Panc1 (cell line): ENCODE data around the gene DYNLRB1. TPM values are rescaled to one million over a fixed set of nuclear protein-coding genes. Genes with fewer than 3 reads are reported as not detected.

Experiments used
- ATAC-seq: fragments of 200-7000 bp; cut with Tn5 transposase; 2 replicates; pipeline ENCODE4 v1.9.1; 2020; ENCODE audit warnings: mild to moderate bottlenecking, moderate library complexity
- BruUV-seq: library from RNA; stranded (reverse); fragments of 400-500 nt; replicated peaks from 2 replicates; lab custom pipeline; 2021; lab: Mats Ljungman, UMichigan
- CTCF ChIA-PET: fragments of 300-600 bp; sonication (Branson Sonifier 250); formaldehyde crosslinking; loops from one replicate; lab custom pipeline; 2022; ENCODE audit warnings: antibody characterized with exemption; lab: Charles Lee
- POLR2A ChIA-PET: fragments of 300-600 bp; sonication (Branson Sonifier 250); formaldehyde crosslinking; loops from one replicate; lab custom pipeline; 2022; ENCODE audit warnings: antibody characterized with exemption; lab: Charles Lee
- DNase-seq: peaks from one replicate; pipeline ENCODE4 v3.0.0-alpha.2; 2010; ENCODE audit warnings: low read depth, low spot score
- H3K27ac ChIP-seq: 2 replicates; pipeline ENCODE4 v1.5.1; 2011; ENCODE audit warnings: mild to moderate bottlenecking, low read length, inconsistent platforms
- H3K27me3 ChIP-seq: fragments of 200-500 bp; sonication (Bioruptor generic); 2 replicates; pipeline ENCODE4 v1.6.0; 2014; ENCODE audit warnings: low read length, inconsistent platforms; ENCODE audit not compliant: control insufficient read depth, insufficient read depth
- H3K36me3 ChIP-seq: fragments of 200-500 bp; sonication (Bioruptor generic); 2 replicates; pipeline ENCODE4 v1.5.1; 2014; ENCODE audit warnings: inconsistent platforms, mild to moderate bottlenecking, low read length, moderate library complexity; ENCODE audit not compliant: control insufficient read depth, insufficient read depth
- H3K4me1 ChIP-seq: 2 replicates; pipeline ENCODE4 v1.5.1; 2011; ENCODE audit warnings: inconsistent platforms, mild to moderate bottlenecking, low read length, moderate library complexity; ENCODE audit not compliant: control insufficient read depth, insufficient read depth
- H3K4me3 ChIP-seq, 2 experiments: 2 replicates each; pipeline ENCODE4 v1.5.1; 2011 to 2012; ENCODE audit warnings: low read depth in 2 of 2, low read length in 2 of 2, mild to moderate bottlenecking in 2 of 2, inconsistent platforms in 1 of 2, moderate library complexity in 1 of 2
- H3K9me3 ChIP-seq: fragments of 200-500 bp; sonication (Bioruptor generic); 2 replicates; pipeline ENCODE4 v1.5.1; 2014; ENCODE audit warnings: low read depth, mild to moderate bottlenecking, inconsistent platforms, low read length, moderate library complexity; ENCODE audit not compliant: control insufficient read depth, insufficient read depth
- POLR2AphosphoS5 ChIP-seq: IDR thresholded peaks from 2 replicates; pipeline ENCODE4 v1.6.1; 2012; ENCODE audit warnings: mild to moderate bottlenecking, low read depth, low read length, moderate library complexity
- SIN3A ChIP-seq: IDR thresholded peaks from 2 replicates; pipeline ENCODE4 v1.6.1; 2012; ENCODE audit warnings: low read depth, mild to moderate bottlenecking, low read length, moderate library complexity, borderline replicate concordance; ENCODE audit not compliant: insufficient read depth
- TCF7L2 ChIP-seq: IDR thresholded peaks from 2 replicates; pipeline ENCODE4 v1.6.1; 2011; ENCODE audit warnings: mild to moderate bottlenecking, low read depth, low read length, inconsistent platforms
- in situ Hi-C: cut with HindIII; loops from 2 replicates; pipeline ENCODE4 v1.10.0; 2016; ENCODE audit warnings: low sequenced_read_pairs, low pct_unique_long_range_greater_than_20kb
- intact Hi-C: fragments of 100-400 bp; cut with micrococcal nuclease; formaldehyde crosslinking; loops from one replicate; pipeline ENCODE4 v1.10.0; 2022; ENCODE audit not compliant: unreplicated experiment
- total RNA-seq: library from RNA; stranded (reverse); gene quantifications from one replicate; pipeline ENCODE4 v1.2.1, GENCODE V29; 2021; ENCODE audit not compliant: unreplicated experiment
- TF ChIP-seq, protein P1 (sequence below): fragments of 450-650 bp; IDR thresholded peaks from 2 replicates; pipeline ENCODE4 v1.5.1; 2017; ENCODE audit warnings: mild to moderate bottlenecking
- TF ChIP-seq, protein P2 (sequence below), 2 experiments: IDR thresholded peaks; 2 replicates each; pipeline ENCODE4 v1.6.1; 2011 to 2012; ENCODE audit warnings: low read depth in 2 of 2, control low read depth in 1 of 2, low read length in 1 of 2, mild to moderate bottlenecking in 1 of 2, moderate library complexity in 1 of 2; ENCODE audit not compliant: insufficient read depth in 1 of 2

DYNLRB1 gene
- total RNA-seq, 1 experiment from 2014 or later, result 155 TPM

DNA sequence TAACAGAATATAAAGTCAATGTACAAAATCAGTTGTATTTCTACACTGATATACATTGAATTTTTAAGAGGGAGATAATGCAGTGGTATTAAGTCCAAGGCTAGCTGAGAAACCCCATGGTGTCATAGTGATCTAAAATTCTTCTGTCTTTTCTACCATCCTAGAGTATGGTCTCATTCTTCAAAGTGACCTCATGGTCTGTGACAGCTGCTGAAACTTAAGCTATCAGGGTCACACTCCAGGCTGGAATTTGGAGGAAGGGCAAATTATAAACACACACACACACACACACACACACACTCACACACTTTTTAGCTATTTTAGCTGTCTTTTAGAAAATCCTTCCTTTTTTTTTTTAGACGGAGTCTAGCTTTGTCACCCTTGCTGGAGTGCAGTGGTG is 47.3 kb upstream of the DYNLRB1 start:
- ChIA-PET CTCF (no interaction called here), POLR2A (no interaction called here)
- no peak overlapping the region for H3K4me3 ChIP-seq
- no peak overlapping the region for H3K27ac ChIP-seq
- H3K36me3 ChIP-seq, result peaks cover 13% of the 10 kb centered on the region
- in situ Hi-C loops, result no loop called here
- no peaks in the 10 kb centered on the region for H3K9me3 ChIP-seq
- ATAC-seq, result no peak
- TF ChIP-seq, protein P1, sequence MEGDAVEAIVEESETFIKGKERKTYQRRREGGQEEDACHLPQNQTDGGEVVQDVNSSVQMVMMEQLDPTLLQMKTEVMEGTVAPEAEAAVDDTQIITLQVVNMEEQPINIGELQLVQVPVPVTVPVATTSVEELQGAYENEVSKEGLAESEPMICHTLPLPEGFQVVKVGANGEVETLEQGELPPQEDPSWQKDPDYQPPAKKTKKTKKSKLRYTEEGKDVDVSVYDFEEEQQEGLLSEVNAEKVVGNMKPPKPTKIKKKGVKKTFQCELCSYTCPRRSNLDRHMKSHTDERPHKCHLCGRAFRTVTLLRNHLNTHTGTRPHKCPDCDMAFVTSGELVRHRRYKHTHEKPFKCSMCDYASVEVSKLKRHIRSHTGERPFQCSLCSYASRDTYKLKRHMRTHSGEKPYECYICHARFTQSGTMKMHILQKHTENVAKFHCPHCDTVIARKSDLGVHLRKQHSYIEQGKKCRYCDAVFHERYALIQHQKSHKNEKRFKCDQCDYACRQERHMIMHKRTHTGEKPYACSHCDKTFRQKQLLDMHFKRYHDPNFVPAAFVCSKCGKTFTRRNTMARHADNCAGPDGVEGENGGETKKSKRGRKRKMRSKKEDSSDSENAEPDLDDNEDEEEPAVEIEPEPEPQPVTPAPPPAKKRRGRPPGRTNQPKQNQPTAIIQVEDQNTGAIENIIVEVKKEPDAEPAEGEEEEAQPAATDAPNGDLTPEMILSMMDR, result no peak
- TF ChIP-seq POLR2AphosphoS5 (no peak), SIN3A (no peak), TCF7L2 (no peak)
- TF ChIP-seq, protein P2, sequence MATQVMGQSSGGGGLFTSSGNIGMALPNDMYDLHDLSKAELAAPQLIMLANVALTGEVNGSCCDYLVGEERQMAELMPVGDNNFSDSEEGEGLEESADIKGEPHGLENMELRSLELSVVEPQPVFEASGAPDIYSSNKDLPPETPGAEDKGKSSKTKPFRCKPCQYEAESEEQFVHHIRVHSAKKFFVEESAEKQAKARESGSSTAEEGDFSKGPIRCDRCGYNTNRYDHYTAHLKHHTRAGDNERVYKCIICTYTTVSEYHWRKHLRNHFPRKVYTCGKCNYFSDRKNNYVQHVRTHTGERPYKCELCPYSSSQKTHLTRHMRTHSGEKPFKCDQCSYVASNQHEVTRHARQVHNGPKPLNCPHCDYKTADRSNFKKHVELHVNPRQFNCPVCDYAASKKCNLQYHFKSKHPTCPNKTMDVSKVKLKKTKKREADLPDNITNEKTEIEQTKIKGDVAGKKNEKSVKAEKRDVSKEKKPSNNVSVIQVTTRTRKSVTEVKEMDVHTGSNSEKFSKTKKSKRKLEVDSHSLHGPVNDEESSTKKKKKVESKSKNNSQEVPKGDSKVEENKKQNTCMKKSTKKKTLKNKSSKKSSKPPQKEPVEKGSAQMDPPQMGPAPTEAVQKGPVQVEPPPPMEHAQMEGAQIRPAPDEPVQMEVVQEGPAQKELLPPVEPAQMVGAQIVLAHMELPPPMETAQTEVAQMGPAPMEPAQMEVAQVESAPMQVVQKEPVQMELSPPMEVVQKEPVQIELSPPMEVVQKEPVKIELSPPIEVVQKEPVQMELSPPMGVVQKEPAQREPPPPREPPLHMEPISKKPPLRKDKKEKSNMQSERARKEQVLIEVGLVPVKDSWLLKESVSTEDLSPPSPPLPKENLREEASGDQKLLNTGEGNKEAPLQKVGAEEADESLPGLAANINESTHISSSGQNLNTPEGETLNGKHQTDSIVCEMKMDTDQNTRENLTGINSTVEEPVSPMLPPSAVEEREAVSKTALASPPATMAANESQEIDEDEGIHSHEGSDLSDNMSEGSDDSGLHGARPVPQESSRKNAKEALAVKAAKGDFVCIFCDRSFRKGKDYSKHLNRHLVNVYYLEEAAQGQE (IDR thresholded peaks at IDR 0.05; ENCODE audit: insufficient read depth in 1 of 2, low read depth in 2 of 2, low read length in 1 of 2), result no peak
- H3K27me3 ChIP-seq, result no peaks in the 10 kb centered on the region
- H3K4me1 ChIP-seq, result no peaks in the 10 kb centered on the region
- no TSS peak for BruUV-seq
- intact Hi-C loops, result no loop called here
- DNase-seq, result no peak

DNA sequence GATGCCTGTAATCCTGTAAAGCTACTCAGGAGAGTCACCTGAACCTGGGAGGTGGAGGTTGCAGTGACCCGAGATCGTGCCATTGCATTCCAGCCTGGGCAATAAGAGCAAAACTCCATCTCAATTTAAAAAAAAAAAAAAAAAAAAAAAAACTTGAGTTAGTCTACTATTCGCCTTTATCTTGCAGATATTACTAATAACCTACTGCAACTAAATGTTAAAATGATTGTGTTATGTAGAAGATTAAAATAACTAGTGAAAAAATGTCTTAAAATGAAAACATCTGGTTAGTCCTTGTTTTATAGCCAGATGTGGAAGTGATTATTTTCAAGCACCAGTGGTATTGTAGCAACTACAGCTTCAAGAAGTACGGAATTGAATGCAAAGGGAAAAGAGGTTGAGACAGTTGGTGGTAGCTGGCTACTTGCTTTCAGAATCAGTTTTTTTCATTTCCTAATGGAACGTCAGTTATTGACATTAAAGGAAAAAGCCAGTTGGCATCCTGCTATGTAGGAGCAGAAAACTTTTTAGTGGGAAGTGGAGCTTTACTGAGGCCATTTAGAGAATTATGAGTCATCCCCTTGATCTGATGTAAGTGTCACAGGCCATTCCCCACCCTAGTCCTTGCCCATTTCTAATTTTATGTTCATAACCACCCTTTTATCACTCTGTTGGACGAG is 43.8 kb upstream of the DYNLRB1 start:
- ATAC-seq (no peak), DNase-seq (no peak)
- Histone ChIP-seq H3K27ac (no peak overlapping the region), H3K4me3 (no peak overlapping the region), H3K27me3 (no peaks in the 10 kb centered on the region), H3K4me1 (no peaks in the 10 kb centered on the region), H3K9me3 (no peaks in the 10 kb centered on the region), H3K36me3 (peaks cover 14% of the 10 kb centered on the region)
- no TSS peak for BruUV-seq
- in situ Hi-C loops (no loop called here), intact Hi-C loops (no loop called here)
- TF ChIP-seq, protein P1, result no peak
- no peak for TF ChIP-seq SIN3A
- ChIA-PET CTCF (no interaction called here), POLR2A (interaction anchor here (0.6 kb wide), 1 partner anchor 76 kb away, joined by 11 read pairs; no protein-coding TSS in a partner anchor)
